Measurements from ENCODE around the gene SIDT2. TPM values are rescaled to one million over a fixed set of nuclear protein-coding genes. Genes with fewer than 3 reads are reported as not detected.

SIDT2 gene
- total and polyA plus RNA-seq, 2 of the 13 experiments (the other 11 are each of a cell fraction or from before 2014, with no cell fraction given) = 11.5 to 28.0 TPM

DNA sequence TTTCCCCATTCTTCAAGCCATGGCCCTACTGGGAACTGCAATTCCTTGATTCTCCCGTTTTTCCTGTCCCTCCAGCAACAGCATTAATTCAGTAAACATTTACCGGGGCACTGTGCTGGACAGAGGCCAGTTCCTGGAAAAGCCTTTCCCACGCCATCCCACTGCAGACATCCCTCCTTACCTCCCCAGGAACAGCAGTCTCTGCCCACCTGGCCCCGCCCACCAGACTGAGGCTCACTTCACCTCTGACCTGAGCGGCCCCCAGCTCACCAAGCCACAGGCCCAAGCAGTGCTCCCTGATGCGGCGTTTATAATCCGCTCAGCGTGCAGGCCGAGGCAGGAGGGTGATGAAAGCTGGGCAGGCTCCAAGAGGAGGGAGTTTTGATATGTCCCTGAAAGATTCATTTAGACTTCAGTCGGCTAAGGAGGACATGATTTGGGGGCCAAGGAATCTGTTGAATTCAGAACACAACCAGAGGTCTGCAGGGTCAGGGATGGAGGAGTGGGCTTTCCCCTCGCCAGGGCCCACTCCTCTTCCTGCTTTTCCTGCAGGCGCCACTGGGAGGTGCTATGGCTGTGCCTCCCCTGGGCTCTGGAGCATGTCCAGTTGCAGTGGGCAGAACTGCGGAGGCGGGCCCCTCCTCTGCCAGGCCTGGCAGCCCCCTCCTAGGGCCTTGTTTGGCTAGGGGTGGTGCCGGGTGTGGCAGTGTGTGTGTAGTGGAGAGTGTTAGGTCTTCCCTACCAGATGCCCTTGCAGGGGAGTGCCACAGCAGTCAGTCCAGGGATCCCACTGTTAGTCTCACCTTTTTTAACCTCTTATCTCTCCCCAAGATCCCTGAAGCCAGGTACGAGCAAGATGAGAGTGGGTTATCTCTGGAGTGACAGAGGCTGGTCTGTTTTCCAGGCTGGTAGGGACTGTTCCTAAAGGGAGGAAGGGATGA lies 19.2 kb downstream of the SIDT2 start (continued):
- TF ChIP-seq, protein P1, sequence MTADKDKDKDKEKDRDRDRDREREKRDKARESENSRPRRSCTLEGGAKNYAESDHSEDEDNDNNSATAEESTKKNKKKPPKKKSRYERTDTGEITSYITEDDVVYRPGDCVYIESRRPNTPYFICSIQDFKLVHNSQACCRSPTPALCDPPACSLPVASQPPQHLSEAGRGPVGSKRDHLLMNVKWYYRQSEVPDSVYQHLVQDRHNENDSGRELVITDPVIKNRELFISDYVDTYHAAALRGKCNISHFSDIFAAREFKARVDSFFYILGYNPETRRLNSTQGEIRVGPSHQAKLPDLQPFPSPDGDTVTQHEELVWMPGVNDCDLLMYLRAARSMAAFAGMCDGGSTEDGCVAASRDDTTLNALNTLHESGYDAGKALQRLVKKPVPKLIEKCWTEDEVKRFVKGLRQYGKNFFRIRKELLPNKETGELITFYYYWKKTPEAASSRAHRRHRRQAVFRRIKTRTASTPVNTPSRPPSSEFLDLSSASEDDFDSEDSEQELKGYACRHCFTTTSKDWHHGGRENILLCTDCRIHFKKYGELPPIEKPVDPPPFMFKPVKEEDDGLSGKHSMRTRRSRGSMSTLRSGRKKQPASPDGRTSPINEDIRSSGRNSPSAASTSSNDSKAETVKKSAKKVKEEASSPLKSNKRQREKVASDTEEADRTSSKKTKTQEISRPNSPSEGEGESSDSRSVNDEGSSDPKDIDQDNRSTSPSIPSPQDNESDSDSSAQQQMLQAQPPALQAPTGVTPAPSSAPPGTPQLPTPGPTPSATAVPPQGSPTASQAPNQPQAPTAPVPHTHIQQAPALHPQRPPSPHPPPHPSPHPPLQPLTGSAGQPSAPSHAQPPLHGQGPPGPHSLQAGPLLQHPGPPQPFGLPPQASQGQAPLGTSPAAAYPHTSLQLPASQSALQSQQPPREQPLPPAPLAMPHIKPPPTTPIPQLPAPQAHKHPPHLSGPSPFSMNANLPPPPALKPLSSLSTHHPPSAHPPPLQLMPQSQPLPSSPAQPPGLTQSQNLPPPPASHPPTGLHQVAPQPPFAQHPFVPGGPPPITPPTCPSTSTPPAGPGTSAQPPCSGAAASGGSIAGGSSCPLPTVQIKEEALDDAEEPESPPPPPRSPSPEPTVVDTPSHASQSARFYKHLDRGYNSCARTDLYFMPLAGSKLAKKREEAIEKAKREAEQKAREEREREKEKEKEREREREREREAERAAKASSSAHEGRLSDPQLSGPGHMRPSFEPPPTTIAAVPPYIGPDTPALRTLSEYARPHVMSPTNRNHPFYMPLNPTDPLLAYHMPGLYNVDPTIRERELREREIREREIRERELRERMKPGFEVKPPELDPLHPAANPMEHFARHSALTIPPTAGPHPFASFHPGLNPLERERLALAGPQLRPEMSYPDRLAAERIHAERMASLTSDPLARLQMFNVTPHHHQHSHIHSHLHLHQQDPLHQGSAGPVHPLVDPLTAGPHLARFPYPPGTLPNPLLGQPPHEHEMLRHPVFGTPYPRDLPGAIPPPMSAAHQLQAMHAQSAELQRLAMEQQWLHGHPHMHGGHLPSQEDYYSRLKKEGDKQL (CRISPR knock-in tag; IDR thresholded peaks at IDR 0.05; ENCODE audit: low read depth) = no peak
- TF ChIP-seq MEIS1 (CRISPR knock-in tag; IDR thresholded peaks at IDR 0.05; ENCODE audit: borderline replicate concordance) (no peak), RBFOX2 (IDR thresholded peaks at IDR 0.05; ENCODE audit: low read depth, low read length) (no peak), FLYWCH1 (CRISPR knock-in tag; IDR thresholded peaks at IDR 0.05) (no peak)

DNA sequence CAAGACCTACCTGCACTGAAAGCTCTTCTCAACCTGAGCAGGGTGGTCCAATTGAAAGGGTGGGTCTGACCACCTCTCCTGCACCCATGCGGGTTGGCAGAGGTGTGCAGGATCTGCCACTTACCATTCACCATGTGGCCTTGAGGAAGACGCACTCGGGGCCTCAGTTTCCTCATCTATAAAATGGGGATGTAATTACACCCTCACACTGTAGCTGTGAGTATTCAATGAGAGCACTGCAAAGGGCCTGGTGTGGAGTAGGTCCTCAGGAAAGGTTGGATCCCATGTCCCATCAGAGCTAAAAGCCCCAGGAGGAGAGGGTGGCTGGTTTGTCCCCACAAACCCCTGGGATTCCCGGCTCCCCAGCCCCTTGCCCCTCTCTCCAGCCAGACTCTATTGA lies 20.1 kb downstream of the SIDT2 start:
- ChIA-PET CTCF (ENCODE audit: low intra/inter-chr PET ratio, low total read pairs) (interaction anchor here (1.6 kb wide), 1 partner anchor 28 kb away, joined by 7 read pairs; no protein-coding TSS in a partner anchor), POLR2A (interaction anchor here (1.2 kb wide), 1 partner anchor 19 kb away, joined by 4 read pairs; no protein-coding TSS in a partner anchor)
- Histone ChIP-seq H3K4me1 (ENCODE audit: insufficient read depth, low read length) (peaks cover 9% of the 10 kb centered on the region), H3K79me2 (ENCODE audit: insufficient read depth, low read length) (no peaks in the 10 kb centered on the region), H3K4me3 (replicated peaks in 1 of 3; ENCODE audit: insufficient read depth in 1 of 3, low read depth in 2 of 3, low read length in 3 of 3) (no peak overlapping the region), H4K20me1 (ENCODE audit: insufficient read depth, low read length) (no peaks in the 10 kb centered on the region), H3K9me3 (ENCODE audit: low read length) (no peaks in the 10 kb centered on the region), H3K36me3 (replicated peaks in 1 of 2; ENCODE audit: control insufficient read depth in 1 of 2, insufficient read depth in 2 of 2, low read length in 2 of 2) (peaks cover 0 to 3% of the 10 kb centered on the region in 2 experiments; a peak in 1 of 5 replicates), H3K4me2 (ENCODE audit: low read depth, low read length) (no peak overlapping the region; the same call in 1 of the 2 replicates), H3K9ac (ENCODE audit: insufficient read depth, low read depth, low read length) (no peak overlapping the region), H3K27me3 (ENCODE audit: control insufficient read depth in 1 of 2, insufficient read depth in 2 of 2, low read length in 2 of 2) (no peaks in the 10 kb centered on the region), H2AFZ (ENCODE audit: low read length) (no peak overlapping the region), H3K27ac (ENCODE audit: extremely low read length, insufficient read depth, low read length) (no peak overlapping the region)
- BruUV-seq (replicated peaks) = no TSS peak
- FAIRE-seq (no peak), DNase-seq (ENCODE audit: low spot score) (no peak), ATAC-seq (no peak)
- 93% methylated on average over 4 of the region's 4 CpGs for WGBS (ENCODE audit: low lambda C conversion rate)
- intact Hi-C loops (cut with micrococcal nuclease; ENCODE audit: unreplicated experiment) (no loop called here), in situ Hi-C loops (cut with HindIII; ENCODE audit: extremely low pct_ligation_motif_present, low pct_unique_long_range_greater_than_20kb) (no loop called here)
- TF ChIP-seq ZNF629 (CRISPR knock-in tag; conservative IDR thresholded peaks at IDR 0.05) = peak; percentile 83
- no peak for TF ChIP-seq MTF1 (CRISPR knock-in tag; IDR thresholded peaks at IDR 0.05)

Data from HepG2 (cell line).